HG02678 (cell line): ENCODE results near the gene CHSY1.

Experiments
- ATAC-seq: cut with Tn5 transposase; IDR thresholded peaks from one replicate; pipeline ENCODE4 v1.9.1; 2021; ENCODE audit warnings: mild to moderate bottlenecking, moderate library complexity; ENCODE audit not compliant: unreplicated experiment

Gene CHSY1

GRCh38 chr15:101190092-101190595, 61.7 kb downstream of the CHSY1 start:
- no peak for ATAC-seq

- ATAC-seq: no peak
Observed at GRCh38 chr15:101189409-101190091, 62.3 kb downstream of the CHSY1 start.

- ATAC-seq: peak; percentile 57
Observed at GRCh38 chr15:101188637-101189408, 63.0 kb downstream of the CHSY1 start.

- peak; percentile 83 for ATAC-seq
Observed at GRCh38 chr15:101187820-101188636, 63.8 kb downstream of the CHSY1 start.

GRCh38 chr15:101185770-101186169, 66.1 kb downstream of the CHSY1 start:
- no peak for ATAC-seq

- no peak for ATAC-seq
Observed at GRCh38 chr15:101185336-101185735, 66.5 kb downstream of the CHSY1 start.

- no peak for ATAC-seq
Observed at GRCh38 chr15:101184830-101185229, 67.0 kb downstream of the CHSY1 start.

- no peak for ATAC-seq
Observed at GRCh38 chr15:101183931-101184305, 67.9 kb downstream of the CHSY1 start.

GRCh38 chr15:101183226-101183930, 68.5 kb downstream of the CHSY1 start:
- no peak for ATAC-seq

GRCh38 chr15:101182215-101182614, 69.6 kb downstream of the CHSY1 start:
- no peak for ATAC-seq

- no peak for ATAC-seq
Observed at GRCh38 chr15:101181349-101181748, 70.5 kb downstream of the CHSY1 start.

GRCh38 chr15:101180620-101181307, 71.1 kb downstream of the CHSY1 start:
- ATAC-seq: no peak

GRCh38 chr15:101179341-101180153, 72.3 kb downstream of the CHSY1 start:
- no peak for ATAC-seq

- ATAC-seq: no peak
Observed at GRCh38 chr15:101178931-101179330, 72.9 kb downstream of the CHSY1 start.

GRCh38 chr15:101178479-101178878, 73.4 kb downstream of the CHSY1 start:
- no peak for ATAC-seq

- no peak for ATAC-seq
Observed at GRCh38 chr15:101177866-101178265, 74.0 kb downstream of the CHSY1 start.

- no peak for ATAC-seq
Observed at GRCh38 chr15:101176625-101177024, 75.2 kb downstream of the CHSY1 start.

GRCh38 chr15:101175401-101175800, 76.4 kb downstream of the CHSY1 start:
- ATAC-seq: no peak

- ATAC-seq: no peak
Observed at GRCh38 chr15:101174152-101174920, 77.5 kb downstream of the CHSY1 start.
